CD4-positive, alpha-beta memory T cell (primary cell): ENCODE data around the gene CLIC5. TPM values are rescaled to one million over a fixed set of nuclear protein-coding genes. Genes with fewer than 3 reads are reported as not detected.

Experiments
- CTCF ChIA-PET: fragments of 350-600 bp; sonication (Branson Sonifier 250); formaldehyde crosslinking; loops from one replicate; lab custom pipeline; 2021; ENCODE audit warnings: inconsistent platforms; ENCODE audit not compliant: partially characterized antibody; lab: Charles Lee
- POLR2A ChIA-PET: fragments of 350-600 bp; sonication (Branson Sonifier 250); formaldehyde crosslinking; loops from one replicate; lab custom pipeline; 2021; ENCODE audit not compliant: partially characterized antibody; lab: Charles Lee
- DNase-seq, 5 donors: peaks; one replicate each; pipeline versions ENCODE4 v3.0.0 to v3.0.0-alpha.2; 2020 to 2022; ENCODE audit warnings: mixed read lengths in 1 of 5
- H3K27ac ChIP-seq: one replicate; pipeline ENCODE4 v1.7.0; 2013; ENCODE audit warnings: low read depth, low read length
- H3K27me3 ChIP-seq: 2 replicates; pipeline ENCODE4 v1.7.0; 2013; ENCODE audit warnings: mild to moderate bottlenecking, low read length, moderate library complexity; ENCODE audit not compliant: insufficient read depth
- H3K36me3 ChIP-seq: 2 replicates; pipeline ENCODE4 v1.7.0; 2013; ENCODE audit warnings: mild to moderate bottlenecking, low read length, moderate library complexity; ENCODE audit not compliant: insufficient read depth
- H3K4me1 ChIP-seq: 2 replicates; pipeline ENCODE4 v1.7.0; 2013; ENCODE audit warnings: mild to moderate bottlenecking, low read length, moderate library complexity; ENCODE audit not compliant: insufficient read depth
- H3K4me3 ChIP-seq, 2 donors: one replicate each; pipeline ENCODE4 v1.7.0; 2013; ENCODE audit warnings: low read length in 2 of 2, mild to moderate bottlenecking in 1 of 2
- H3K9me3 ChIP-seq, 2 donors: one replicate each; pipeline ENCODE4 v1.7.0; 2013; ENCODE audit warnings: low read length in 2 of 2, control low read depth in 1 of 2; ENCODE audit not compliant: control insufficient read depth in 1 of 2
- H3K27ac Mint-ChIP-seq, 7 donors: one replicate each; pipeline ENCODE4 v1.8.0; 2020 to 2021; ENCODE audit warnings: mixed read lengths in 7 of 7, mild to moderate bottlenecking in 6 of 7, inconsistent platforms in 3 of 7, moderate library complexity in 3 of 7
- H3K27me3 Mint-ChIP-seq, 2 donors: one replicate each; pipeline ENCODE4 v1.8.0; 2020 to 2021; ENCODE audit warnings: mixed read lengths in 2 of 2
- H3K36me3 Mint-ChIP-seq, 2 donors: one replicate each; pipeline ENCODE4 v1.8.0; 2020 to 2021; ENCODE audit warnings: mixed read lengths in 2 of 2, inconsistent platforms in 1 of 2, mild to moderate bottlenecking in 1 of 2
- H3K4me1 Mint-ChIP-seq, 4 donors: one replicate each; pipeline ENCODE4 v1.8.0; 2020 to 2021; ENCODE audit warnings: mixed read lengths in 4 of 4, mild to moderate bottlenecking in 1 of 4
- H3K4me3 Mint-ChIP-seq, 8 donors: one replicate each; pipeline ENCODE4 v1.8.0; 2020 to 2021; ENCODE audit warnings: mixed read lengths in 8 of 8, mild to moderate bottlenecking in 7 of 8, moderate library complexity in 6 of 8, inconsistent platforms in 3 of 8
- H3K9me3 Mint-ChIP-seq, 8 donors: one replicate each; pipeline ENCODE4 v1.8.0; 2020 to 2021; ENCODE audit warnings: mixed read lengths in 8 of 8, mild to moderate bottlenecking in 5 of 8, inconsistent platforms in 3 of 8, moderate library complexity in 1 of 8
- intact Hi-C: fragments of 100-400 bp; cut with micrococcal nuclease; formaldehyde crosslinking; loops from one replicate; pipeline ENCODE4 v1.15.1; 2023
- polyA plus RNA-seq, 2 donors: library from polyadenylated mRNA; unstranded; fragments of 300-500 nt; fragmentation: Illumina TruSeq; gene quantifications; one replicate each; pipeline ENCODE4 v1.2.3, GENCODE V29; 2021
- total RNA-seq, 2 experiments: library from RNA; stranded (reverse); gene quantifications; one replicate each; pipeline ENCODE4 v1.2.3, GENCODE V29; 2021

The CLIC5 gene
- total and polyA plus RNA-seq, 4 experiments from 2014 or later: 3.4 to 18.4 (median 12.4) TPM

DNA sequence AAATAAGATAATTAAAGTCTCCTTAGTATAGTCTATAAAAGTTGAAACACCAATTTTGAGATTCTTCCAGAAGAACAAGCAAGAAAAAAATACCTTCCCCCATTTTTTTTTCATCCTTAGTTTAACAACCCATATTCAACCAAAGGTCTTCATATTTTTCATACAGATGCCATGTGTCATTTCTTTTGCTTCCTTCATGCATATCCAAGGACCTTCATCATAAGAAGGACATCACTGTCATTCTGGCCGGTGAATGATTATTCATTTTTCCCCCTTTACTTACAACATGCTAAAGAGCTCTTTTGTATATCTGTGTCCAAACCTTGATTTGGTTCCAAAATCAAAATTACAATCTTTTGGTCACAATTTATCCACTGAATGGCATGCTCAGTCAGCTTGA, 21.3 kb upstream of the CLIC5 start:
- H3K9me3 Mint-ChIP-seq: no peaks in the 10 kb centered on the region
- peaks cover 0 to 2% of the 10 kb centered on the region in 2 donors for H3K27me3 Mint-ChIP-seq
- H3K4me3 Mint-ChIP-seq: no peak overlapping the region
- intact Hi-C loops: no loop called here
- no peak for DNase-seq
- no peaks in the 10 kb centered on the region for H3K36me3 ChIP-seq
- no peaks in the 10 kb centered on the region for H3K27me3 ChIP-seq
- no peak overlapping the region for H3K27ac ChIP-seq
- H3K4me3 ChIP-seq: no peak overlapping the region
- no peak overlapping the region for H3K27ac Mint-ChIP-seq
- ChIA-PET POLR2A (no interaction called here), CTCF (interaction anchor here (1.2 kb wide), 1 partner anchor 106 kb away, joined by 3 read pairs; no protein-coding TSS in a partner anchor)
- H3K9me3 ChIP-seq: no peaks in the 10 kb centered on the region
- no peaks in the 10 kb centered on the region for H3K4me1 ChIP-seq
- no peaks in the 10 kb centered on the region for H3K36me3 Mint-ChIP-seq
- H3K4me1 Mint-ChIP-seq: no peaks in the 10 kb centered on the region

DNA sequence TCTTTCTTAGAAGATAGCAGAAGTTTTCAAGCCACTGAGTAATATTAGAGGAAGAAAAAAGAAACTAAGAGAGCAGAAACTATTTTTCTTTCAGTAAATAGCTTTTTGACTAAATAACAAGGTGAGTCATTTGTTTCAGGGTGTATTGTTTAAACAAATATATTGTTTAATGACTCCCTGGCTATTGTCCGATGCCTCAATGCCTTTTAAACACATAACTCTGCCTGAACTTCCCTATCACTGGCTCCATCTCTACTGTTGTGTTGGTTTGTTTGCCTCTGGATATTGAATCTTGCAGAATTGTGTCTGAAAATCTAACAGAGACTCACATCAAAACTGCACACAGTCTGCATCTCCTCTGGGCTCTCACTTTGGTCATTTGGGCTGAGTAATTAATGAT, 19.6 kb upstream of the CLIC5 start:
- no peak overlapping the region for H3K27ac Mint-ChIP-seq
- Histone ChIP-seq H3K4me1 (no peaks in the 10 kb centered on the region), H3K27me3 (no peaks in the 10 kb centered on the region), H3K4me3 (no peak overlapping the region), H3K27ac (no peak overlapping the region), H3K36me3 (no peaks in the 10 kb centered on the region), H3K9me3 (no peaks in the 10 kb centered on the region)
- no peak for DNase-seq
- POLR2A ChIA-PET: no interaction called here
- intact Hi-C loops: no loop called here
- CTCF ChIA-PET: interaction anchor here (1.5 to 2.6 kb wide), 3 partner anchors 9 to 1380 kb away, joined by 3 to 14 read pairs (median 8); no protein-coding TSS in a partner anchor
- no peak overlapping the region for H3K4me3 Mint-ChIP-seq
- H3K36me3 Mint-ChIP-seq: no peaks in the 10 kb centered on the region
- peaks cover 1 to 2% of the 10 kb centered on the region in 2 donors for H3K27me3 Mint-ChIP-seq
- no peaks in the 10 kb centered on the region for H3K4me1 Mint-ChIP-seq
- H3K9me3 Mint-ChIP-seq: no peaks in the 10 kb centered on the region

DNA sequence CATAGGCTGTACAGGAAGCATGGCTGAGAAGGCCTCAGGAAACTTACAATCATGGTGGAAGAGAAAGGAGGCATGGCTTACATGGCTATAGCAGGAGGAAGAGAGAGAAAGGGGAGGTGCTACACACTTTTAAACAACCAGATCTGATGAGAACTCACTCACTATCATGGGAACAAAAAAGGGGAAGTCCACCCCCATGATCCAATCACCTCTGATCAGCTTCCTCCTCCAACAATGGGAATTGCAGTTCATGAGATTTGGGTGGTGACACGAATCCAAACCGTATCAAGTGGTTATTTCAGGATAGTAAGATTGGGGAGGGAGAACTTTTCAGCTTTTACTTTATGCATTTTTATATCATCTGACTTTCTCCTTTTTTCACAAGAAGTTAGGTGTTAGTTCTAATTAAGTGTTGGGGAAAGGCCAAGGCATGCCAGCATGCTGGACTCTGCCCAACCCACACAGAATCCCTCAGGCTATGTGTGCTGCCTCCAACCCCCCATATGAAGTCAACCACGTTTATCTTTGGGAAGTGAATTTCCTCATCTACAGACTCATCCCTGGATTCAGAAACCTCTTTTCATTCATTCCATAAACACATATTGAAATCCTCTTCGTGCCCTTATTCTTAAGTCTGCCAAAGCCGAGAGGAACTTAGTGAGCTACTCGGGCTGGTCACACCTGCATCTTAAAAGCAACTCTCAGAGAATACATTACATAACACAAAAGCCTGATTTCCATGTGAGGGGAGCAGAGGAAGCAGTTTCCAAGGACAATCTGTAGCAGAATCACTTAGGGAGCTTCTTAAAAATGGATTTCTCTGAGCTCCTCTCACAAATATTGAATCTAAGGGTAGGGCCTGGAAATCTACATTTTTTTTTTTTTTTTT, 16.7 kb upstream of the CLIC5 start:
- Mint-ChIP-seq H3K36me3 (no peaks in the 10 kb centered on the region), H3K4me3 (peak overlapping the region in 1 of 8 donors; percentile 43), H3K4me1 (no peaks in the 10 kb centered on the region), H3K27ac (peak overlapping the region in 1 of 7 donors; percentile 70), H3K9me3 (no peaks in the 10 kb centered on the region), H3K27me3 (peaks cover 2 to 6% of the 10 kb centered on the region in 2 donors)
- intact Hi-C loops: no loop called here
- no peak for DNase-seq
- no peak overlapping the region for H3K4me3 ChIP-seq
- H3K27me3 ChIP-seq: no peaks in the 10 kb centered on the region
- no peaks in the 10 kb centered on the region for H3K4me1 ChIP-seq
- H3K9me3 ChIP-seq: no peaks in the 10 kb centered on the region
- no peaks in the 10 kb centered on the region for H3K36me3 ChIP-seq
- CTCF ChIA-PET: interaction anchor here (2.6 kb wide), 1 partner anchor 12 kb away, joined by 14 read pairs; no protein-coding TSS in a partner anchor
- POLR2A ChIA-PET: no interaction called here
- H3K27ac ChIP-seq: no peak overlapping the region

DNA sequence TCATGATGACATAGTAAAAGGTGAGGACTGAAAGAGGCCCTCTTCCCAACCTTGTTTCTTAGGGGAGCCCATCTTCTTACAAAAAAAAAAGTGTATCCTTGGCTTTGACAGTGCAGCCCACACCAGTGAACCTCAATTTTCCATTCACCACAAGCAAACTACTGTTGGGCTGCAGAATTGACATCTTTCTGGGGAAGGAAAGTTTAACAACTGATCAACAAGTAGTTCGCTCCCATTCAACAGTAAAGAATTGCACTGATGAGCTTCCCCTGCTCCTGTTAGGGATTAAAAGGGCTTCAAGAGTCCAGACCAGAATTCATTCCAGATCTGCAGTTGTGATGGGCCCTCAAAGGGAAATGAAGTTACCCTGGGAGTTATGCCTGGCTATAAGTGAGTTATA, 13.9 kb upstream of the CLIC5 start:
- no peaks in the 10 kb centered on the region for H3K4me1 ChIP-seq
- Mint-ChIP-seq H3K4me3 (no peak overlapping the region), H3K9me3 (no peaks in the 10 kb centered on the region), H3K27me3 (peaks cover 2 to 6% of the 10 kb centered on the region in 2 donors), H3K36me3 (no peaks in the 10 kb centered on the region), H3K4me1 (no peaks in the 10 kb centered on the region), H3K27ac (no peak overlapping the region)
- DNase-seq: no peak
- POLR2A ChIA-PET: no interaction called here
- no peak overlapping the region for H3K27ac ChIP-seq
- H3K9me3 ChIP-seq: no peaks in the 10 kb centered on the region
- no peaks in the 10 kb centered on the region for H3K27me3 ChIP-seq
- CTCF ChIA-PET: no interaction called here
- no peaks in the 10 kb centered on the region for H3K36me3 ChIP-seq
- intact Hi-C loops: no loop called here
- H3K4me3 ChIP-seq: no peak overlapping the region

DNA sequence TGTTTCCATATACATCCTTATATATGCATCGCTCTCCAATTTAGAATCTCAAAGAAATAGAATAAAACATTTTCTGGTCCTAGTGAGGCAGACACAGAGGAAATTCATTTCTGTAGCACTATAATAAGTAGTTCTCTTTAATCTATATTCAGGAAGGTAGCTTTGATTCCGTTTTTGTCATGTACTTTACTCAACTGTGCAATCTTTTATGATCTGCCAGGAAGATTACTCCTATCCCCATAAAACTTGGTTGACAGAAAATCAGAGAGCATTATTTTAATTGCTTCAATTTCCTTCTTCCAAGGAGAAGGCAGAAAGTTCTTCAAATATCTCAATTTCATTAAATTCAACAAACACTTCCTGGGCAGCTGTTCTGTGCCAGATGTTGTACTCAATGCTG, 10.6 kb upstream of the CLIC5 start:
- H3K36me3 Mint-ChIP-seq: no peaks in the 10 kb centered on the region
- Histone ChIP-seq H3K4me3 (no peak overlapping the region), H3K27ac (no peak overlapping the region), H3K36me3 (no peaks in the 10 kb centered on the region), H3K27me3 (no peaks in the 10 kb centered on the region), H3K9me3 (no peaks in the 10 kb centered on the region), H3K4me1 (no peaks in the 10 kb centered on the region)
- DNase-seq: no peak
- no peak overlapping the region for H3K4me3 Mint-ChIP-seq
- no peaks in the 10 kb centered on the region for H3K9me3 Mint-ChIP-seq
- intact Hi-C loops: no loop called here
- no peak overlapping the region for H3K27ac Mint-ChIP-seq
- peaks cover 2 to 6% of the 10 kb centered on the region in 2 donors for H3K27me3 Mint-ChIP-seq
- ChIA-PET CTCF (no interaction called here), POLR2A (interaction anchor here (0.9 kb wide), 1 partner anchor 12 kb away, joined by 3 read pairs; no protein-coding TSS in a partner anchor)
- H3K4me1 Mint-ChIP-seq: no peaks in the 10 kb centered on the region

DNA sequence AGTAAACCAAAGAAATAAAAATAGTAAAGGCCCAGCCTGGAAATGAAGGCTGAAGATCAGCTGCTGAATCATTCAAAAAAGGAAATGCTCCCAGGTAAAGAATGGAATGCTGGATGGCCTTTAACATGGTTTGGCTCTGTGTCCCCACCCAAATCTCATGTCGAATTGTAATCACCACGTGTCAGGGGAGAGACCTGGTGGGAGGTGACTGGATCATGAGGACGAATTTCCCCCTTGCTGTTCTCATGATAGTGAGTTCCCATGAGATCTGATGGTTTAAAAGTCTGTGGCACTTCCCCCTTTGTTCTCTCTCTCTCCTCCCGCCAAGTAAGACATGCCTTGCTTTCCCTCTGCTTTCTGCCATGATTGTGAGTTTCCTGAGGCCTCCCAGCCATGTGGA, 9.9 kb upstream of the CLIC5 start:
- Histone ChIP-seq H3K4me3 (no peak overlapping the region), H3K9me3 (no peaks in the 10 kb centered on the region), H3K36me3 (no peaks in the 10 kb centered on the region), H3K27ac (no peak overlapping the region), H3K27me3 (no peaks in the 10 kb centered on the region), H3K4me1 (no peaks in the 10 kb centered on the region)
- CTCF ChIA-PET: interaction anchor here (1.0 kb wide), 1 partner anchor 15 kb away, joined by 3 read pairs; no protein-coding TSS in a partner anchor
- peaks cover 2 to 6% of the 10 kb centered on the region in 2 donors for H3K27me3 Mint-ChIP-seq
- no peak for DNase-seq
- no peak overlapping the region for H3K27ac Mint-ChIP-seq
- no peaks in the 10 kb centered on the region for H3K9me3 Mint-ChIP-seq
- no peak overlapping the region for H3K4me3 Mint-ChIP-seq
- no peaks in the 10 kb centered on the region for H3K36me3 Mint-ChIP-seq
- intact Hi-C loops: no loop called here
- no peaks in the 10 kb centered on the region for H3K4me1 Mint-ChIP-seq
- POLR2A ChIA-PET: interaction anchor here (0.9 kb wide), 1 partner anchor 11 kb away, joined by 3 read pairs; no protein-coding TSS in a partner anchor

DNA sequence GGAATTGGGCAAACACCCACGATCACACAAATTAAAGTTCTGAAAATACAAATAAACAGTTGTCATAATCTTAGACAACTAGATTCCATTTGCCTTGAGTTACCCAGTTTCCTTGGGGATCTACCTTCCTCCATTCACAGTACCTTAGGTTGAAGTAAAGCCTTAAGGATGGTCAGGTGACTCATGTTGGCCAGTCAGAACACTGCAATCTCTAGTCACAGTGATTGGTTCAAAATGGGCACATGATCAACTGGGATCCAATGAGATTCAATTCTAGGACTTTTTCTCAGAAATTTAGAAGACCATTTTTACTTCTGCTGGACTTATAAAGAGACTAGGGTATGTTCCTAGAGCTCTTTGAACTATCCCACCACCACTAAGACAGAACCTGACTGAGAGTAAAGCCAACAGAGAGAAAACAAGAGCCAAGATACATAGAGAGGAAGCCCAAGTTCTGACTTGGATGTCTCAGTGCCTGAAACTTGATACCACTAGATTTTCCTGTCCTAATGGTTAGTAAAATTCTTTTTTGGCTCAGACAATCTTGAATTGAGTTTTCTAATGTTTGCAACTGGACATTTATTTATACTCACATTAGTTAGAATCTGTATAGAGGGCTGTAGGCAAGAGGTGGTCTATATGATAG, 8.6 kb upstream of the CLIC5 start:
- POLR2A ChIA-PET: no interaction called here
- CTCF ChIA-PET: no interaction called here

More for the DNA sequence above, 8.6 kb upstream of the CLIC5 start:
- H3K36me3 ChIP-seq: no peaks in the 10 kb centered on the region
- H3K27me3 ChIP-seq: no peaks in the 10 kb centered on the region
- Mint-ChIP-seq H3K4me1 (no peaks in the 10 kb centered on the region), H3K36me3 (no peaks in the 10 kb centered on the region), H3K27ac (no peak overlapping the region), H3K9me3 (no peaks in the 10 kb centered on the region), H3K4me3 (no peak overlapping the region), H3K27me3 (peaks cover 2% of the 10 kb centered on the region in 2 donors)
- no peak overlapping the region for H3K4me3 ChIP-seq
- H3K27ac ChIP-seq: no peak overlapping the region
- H3K9me3 ChIP-seq: no peaks in the 10 kb centered on the region
- H3K4me1 ChIP-seq: no peaks in the 10 kb centered on the region
- no peak for DNase-seq
- intact Hi-C loops: no loop called here
